Ishikawa (cell line): ENCODE measurements around the gene PLXNC1.

Source experiments
- CEBPB ChIP-seq: IDR thresholded peaks from 2 replicates; pipeline ENCODE4 v1.6.1; 2012
- CREB1 ChIP-seq: IDR thresholded peaks from 2 replicates; pipeline ENCODE4 v1.6.1; 2012; ENCODE audit warnings: low read depth
- EGR1 ChIP-seq: IDR thresholded peaks from 2 replicates; pipeline ENCODE4 v1.6.1; 2012
- EP300 ChIP-seq: IDR thresholded peaks from 2 replicates; pipeline ENCODE4 v1.6.1; 2012; ENCODE audit warnings: borderline replicate concordance
- FOXM1 ChIP-seq: IDR thresholded peaks from 2 replicates; pipeline ENCODE4 v1.6.1; 2012; ENCODE audit warnings: low read depth, borderline replicate concordance
- NFIC ChIP-seq: IDR thresholded peaks from 2 replicates; pipeline ENCODE4 v1.6.1; 2012
- RAD21 ChIP-seq: IDR thresholded peaks from 2 replicates; pipeline ENCODE4 v1.6.1; 2012; ENCODE audit warnings: low read depth
- TAF1 ChIP-seq: IDR thresholded peaks from 2 replicates; pipeline ENCODE4 v1.6.1; 2012; ENCODE audit warnings: low read depth, mild to moderate bottlenecking
- TCF12 ChIP-seq: IDR thresholded peaks from 2 replicates; pipeline ENCODE4 v1.6.1; 2012; ENCODE audit warnings: low read depth
- TEAD4 ChIP-seq: IDR thresholded peaks from 2 replicates; pipeline ENCODE4 v1.6.1; 2012
- YY1 ChIP-seq: IDR thresholded peaks from 2 replicates; pipeline ENCODE4 v1.6.1; 2012; ENCODE audit warnings: low read depth
- ZBTB7A ChIP-seq: IDR thresholded peaks from 2 replicates; pipeline ENCODE4 v1.6.1; 2012; ENCODE audit warnings: low read depth
- TF ChIP-seq, protein P1 (sequence below): IDR thresholded peaks from 2 replicates; pipeline ENCODE4 v1.6.1; 2012
- TF ChIP-seq, protein P2 (sequence below): IDR thresholded peaks from 2 replicates; pipeline ENCODE4 v1.6.1; 2012; ENCODE audit warnings: low read depth, mild to moderate bottlenecking
- TF ChIP-seq, protein P3 (sequence below): IDR thresholded peaks from 2 replicates; pipeline ENCODE4 v1.6.1; 2012

The PLXNC1 gene

DNA sequence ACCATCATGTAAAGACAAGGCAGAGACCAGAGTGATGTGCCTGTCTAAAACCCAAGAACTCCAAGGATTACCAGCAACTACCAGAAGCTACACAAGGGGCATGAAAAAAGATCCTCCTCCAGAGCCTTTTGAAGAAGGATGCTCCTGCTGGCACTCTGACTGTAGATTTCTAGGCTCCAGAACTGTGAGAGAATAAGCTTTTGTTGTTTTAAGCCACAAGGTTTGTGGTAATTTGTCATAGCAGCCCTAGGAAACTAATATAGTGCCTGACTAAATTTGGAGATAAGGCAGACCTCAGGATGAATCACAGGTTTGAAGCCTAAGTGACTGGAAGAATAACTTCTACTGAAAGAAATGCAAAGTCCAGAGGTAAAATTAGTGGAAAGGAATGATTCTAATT lies 178.3 kb downstream of the PLXNC1 start:
- TF ChIP-seq RAD21 (no peak), FOXM1 (no peak), TAF1 (no peak), ZBTB7A (no peak), TEAD4 (no peak), TCF12 (no peak), YY1 (no peak), EGR1 (no peak), CREB1 (no peak)
- TF ChIP-seq, protein P1, sequence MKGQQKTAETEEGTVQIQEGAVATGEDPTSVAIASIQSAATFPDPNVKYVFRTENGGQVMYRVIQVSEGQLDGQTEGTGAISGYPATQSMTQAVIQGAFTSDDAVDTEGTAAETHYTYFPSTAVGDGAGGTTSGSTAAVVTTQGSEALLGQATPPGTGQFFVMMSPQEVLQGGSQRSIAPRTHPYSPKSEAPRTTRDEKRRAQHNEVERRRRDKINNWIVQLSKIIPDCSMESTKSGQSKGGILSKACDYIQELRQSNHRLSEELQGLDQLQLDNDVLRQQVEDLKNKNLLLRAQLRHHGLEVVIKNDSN = no peak
- TF ChIP-seq, protein P2, sequence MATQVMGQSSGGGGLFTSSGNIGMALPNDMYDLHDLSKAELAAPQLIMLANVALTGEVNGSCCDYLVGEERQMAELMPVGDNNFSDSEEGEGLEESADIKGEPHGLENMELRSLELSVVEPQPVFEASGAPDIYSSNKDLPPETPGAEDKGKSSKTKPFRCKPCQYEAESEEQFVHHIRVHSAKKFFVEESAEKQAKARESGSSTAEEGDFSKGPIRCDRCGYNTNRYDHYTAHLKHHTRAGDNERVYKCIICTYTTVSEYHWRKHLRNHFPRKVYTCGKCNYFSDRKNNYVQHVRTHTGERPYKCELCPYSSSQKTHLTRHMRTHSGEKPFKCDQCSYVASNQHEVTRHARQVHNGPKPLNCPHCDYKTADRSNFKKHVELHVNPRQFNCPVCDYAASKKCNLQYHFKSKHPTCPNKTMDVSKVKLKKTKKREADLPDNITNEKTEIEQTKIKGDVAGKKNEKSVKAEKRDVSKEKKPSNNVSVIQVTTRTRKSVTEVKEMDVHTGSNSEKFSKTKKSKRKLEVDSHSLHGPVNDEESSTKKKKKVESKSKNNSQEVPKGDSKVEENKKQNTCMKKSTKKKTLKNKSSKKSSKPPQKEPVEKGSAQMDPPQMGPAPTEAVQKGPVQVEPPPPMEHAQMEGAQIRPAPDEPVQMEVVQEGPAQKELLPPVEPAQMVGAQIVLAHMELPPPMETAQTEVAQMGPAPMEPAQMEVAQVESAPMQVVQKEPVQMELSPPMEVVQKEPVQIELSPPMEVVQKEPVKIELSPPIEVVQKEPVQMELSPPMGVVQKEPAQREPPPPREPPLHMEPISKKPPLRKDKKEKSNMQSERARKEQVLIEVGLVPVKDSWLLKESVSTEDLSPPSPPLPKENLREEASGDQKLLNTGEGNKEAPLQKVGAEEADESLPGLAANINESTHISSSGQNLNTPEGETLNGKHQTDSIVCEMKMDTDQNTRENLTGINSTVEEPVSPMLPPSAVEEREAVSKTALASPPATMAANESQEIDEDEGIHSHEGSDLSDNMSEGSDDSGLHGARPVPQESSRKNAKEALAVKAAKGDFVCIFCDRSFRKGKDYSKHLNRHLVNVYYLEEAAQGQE = no peak

- TF ChIP-seq ZBTB7A (no peak), TCF12 (no peak), EP300 (no peak)
- TF ChIP-seq, protein P2 = no peak
Measured at GRCh38 chr12:94327809-94328208, 179.4 kb downstream of the PLXNC1 start.

GRCh38 chr12:94329366-94329765 lies 181.0 kb downstream of the PLXNC1 start:
- TF ChIP-seq TAF1 = no peak
- TF ChIP-seq EGR1 = no peak
- TF ChIP-seq, protein P1 = no peak
- no peak for TF ChIP-seq YY1
- TF ChIP-seq EP300 = no peak
- TF ChIP-seq RAD21 = no peak
- no peak for TF ChIP-seq NFIC
- TF ChIP-seq FOXM1 = no peak
- TF ChIP-seq, protein P2 = no peak
- TF ChIP-seq ZBTB7A = no peak
- no peak for TF ChIP-seq CEBPB
- TF ChIP-seq TCF12 = no peak
- TF ChIP-seq TEAD4 = no peak
- TF ChIP-seq CREB1 = no peak
- TF ChIP-seq, protein P3, sequence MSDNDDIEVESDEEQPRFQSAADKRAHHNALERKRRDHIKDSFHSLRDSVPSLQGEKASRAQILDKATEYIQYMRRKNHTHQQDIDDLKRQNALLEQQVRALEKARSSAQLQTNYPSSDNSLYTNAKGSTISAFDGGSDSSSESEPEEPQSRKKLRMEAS = no peak

DNA sequence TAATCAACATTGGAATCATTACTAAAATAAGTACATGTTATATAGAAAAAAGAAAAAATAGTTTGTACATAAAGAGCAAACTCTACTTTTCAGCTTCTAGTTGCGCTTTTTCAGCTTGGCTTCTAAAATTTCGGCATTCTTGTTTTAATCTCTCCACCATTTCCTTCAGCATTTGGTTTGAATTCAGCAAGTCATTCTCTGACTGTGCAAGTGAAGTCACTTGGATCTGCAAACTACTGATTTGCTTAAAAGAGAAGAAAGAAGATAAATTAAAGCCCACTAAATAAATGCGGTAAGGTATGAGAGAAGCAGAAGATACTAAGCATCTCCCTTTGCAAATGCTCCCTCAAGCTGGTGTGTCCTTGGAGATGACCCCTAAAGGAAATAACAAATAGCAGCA lies 185.0 kb downstream of the PLXNC1 start:
- no peak for TF ChIP-seq EP300
- no peak for TF ChIP-seq EGR1
- TF ChIP-seq FOXM1 = no peak

- no peak for TF ChIP-seq NFIC
- no peak for TF ChIP-seq CREB1
- TF ChIP-seq, protein P1 = no peak
- no peak for TF ChIP-seq RAD21
- TF ChIP-seq TEAD4 = no peak
- TF ChIP-seq, protein P3 = no peak
- TF ChIP-seq FOXM1 = no peak
- no peak for TF ChIP-seq CEBPB
- no peak for TF ChIP-seq YY1
- no peak for TF ChIP-seq TAF1
- TF ChIP-seq, protein P2 = no peak
- no peak for TF ChIP-seq EGR1
- TF ChIP-seq EP300 = no peak
- no peak for TF ChIP-seq TCF12
- no peak for TF ChIP-seq ZBTB7A
Measured at GRCh38 chr12:94336211-94336925, 188.0 kb downstream of the PLXNC1 start.
